B cell (primary cell): Measurements from ENCODE around the gene TARS2. TPM values are rescaled to one million over a fixed set of nuclear protein-coding genes. Genes with fewer than 3 reads are reported as not detected.

ENCODE experiments used
- ATAC-seq: fragments of 200-7000 bp; cut with Tn5 transposase; one replicate; pipeline ENCODE4 v1.10.0; 2021; ENCODE audit warnings: low read depth, mild to moderate bottlenecking, moderate number of reproducible peaks, moderate library complexity
- CTCF ChIA-PET: fragments of 350-600 bp; sonication (Branson Sonifier 250); formaldehyde crosslinking; loops from one replicate; lab custom pipeline; 2021; ENCODE audit warnings: antibody characterized with exemption, inconsistent platforms; lab: Charles Lee
- POLR2A ChIA-PET: fragments of 350-600 bp; sonication (Branson Sonifier 250); formaldehyde crosslinking; loops from one replicate; lab custom pipeline; 2021; ENCODE audit warnings: antibody characterized with exemption; lab: Charles Lee
- DNase-seq: peaks from one replicate; pipeline ENCODE4 v3.0.0; 2013
- H2AFZ ChIP-seq: 2 replicates; pipeline ENCODE4 v1.6.1; 2012; ENCODE audit warnings: mild to moderate bottlenecking, low read depth, low read length; ENCODE audit not compliant: insufficient read depth, poor library complexity, severe bottlenecking
- H3K27ac ChIP-seq, 2 donors: 1 replicate in 1 of 2; 2 replicates in 1 of 2; pipeline ENCODE4 v1.5.1; 2012 to 2013; ENCODE audit warnings: low read length in 2 of 2, mild to moderate bottlenecking in 2 of 2, moderate library complexity in 1 of 2
- H3K27me3 ChIP-seq, 4 experiments: fragments of 200-600 bp in 1 of 4; sonication (generic) in 1 of 4; replicated peaks in 1 of 4; 1 replicate in 2 of 4; 2 replicates in 2 of 4; pipeline versions ENCODE4 v1.6.1 to v1.7.0; 2013 to 2016; ENCODE audit warnings: low read length in 3 of 4, mild to moderate bottlenecking in 2 of 4, mixed read lengths in 1 of 4, moderate library complexity in 1 of 4; ENCODE audit not compliant: insufficient read depth in 4 of 4, control insufficient read depth in 3 of 4; ENCODE audit errors: control extremely low read depth in 1 of 4
- H3K36me3 ChIP-seq, 2 experiments: replicated peaks in 1 of 2; 1 replicate in 1 of 2; 2 replicates in 1 of 2; pipeline versions ENCODE4 v1.6.1 to v1.7.1; 2013; ENCODE audit warnings: low read length in 1 of 2; ENCODE audit not compliant: insufficient read depth in 2 of 2, control insufficient read depth in 1 of 2; ENCODE audit errors: control extremely low read depth in 1 of 2, extremely low read depth in 1 of 2
- H3K4me1 ChIP-seq, 2 donors: fragments of 200-600 bp in 1 of 2; sonication (generic) in 1 of 2; 1 replicate in 1 of 2; 2 replicates in 1 of 2; pipeline versions ENCODE4 v1.5.1 to v1.6.1; 2013 to 2017; ENCODE audit warnings: low read length in 2 of 2; ENCODE audit not compliant: control insufficient read depth in 2 of 2, insufficient read depth in 2 of 2
- H3K4me2 ChIP-seq: replicated peaks from 2 replicates; pipeline ENCODE3; 2012; ENCODE audit warnings: mild to moderate bottlenecking, low read depth, low read length; ENCODE audit not compliant: poor library complexity, severe bottlenecking
- H3K4me3 ChIP-seq, 5 experiments: fragments of 200-600 bp in 1 of 5; sonication (generic) in 1 of 5; 1 replicate in 3 of 5; 2 replicates in 2 of 5; pipeline versions ENCODE4 v1.5.1 to v1.7.0; 2011 to 2016; ENCODE audit warnings: low read length in 4 of 5, mild to moderate bottlenecking in 4 of 5, low read depth in 2 of 5, control low read depth in 1 of 5, moderate library complexity in 1 of 5; ENCODE audit not compliant: insufficient read depth in 1 of 5; ENCODE audit errors: control extremely low read depth in 1 of 5, extremely low read depth in 1 of 5
- H3K79me2 ChIP-seq: fragments of 200-600 bp; sonication (generic); one replicate; pipeline ENCODE4 v1.6.0; 2016; ENCODE audit warnings: low read length; ENCODE audit not compliant: control insufficient read depth, insufficient read depth
- H3K9ac ChIP-seq: fragments of 200-600 bp; sonication (generic); 2 replicates; pipeline ENCODE4 v1.6.1; 2017; ENCODE audit warnings: mild to moderate bottlenecking, low read length, moderate library complexity
- H3K9me3 ChIP-seq, 3 donors: one replicate each; pipeline versions ENCODE4 v1.6.1 to v1.7.1; 2013; ENCODE audit warnings: low read length in 2 of 3; ENCODE audit not compliant: control insufficient read depth in 2 of 3, insufficient read depth in 1 of 3; ENCODE audit errors: control extremely low read depth in 1 of 3
- H4K20me1 ChIP-seq: 2 replicates; pipeline ENCODE4 v1.6.0; 2012; ENCODE audit warnings: mild to moderate bottlenecking, low read length; ENCODE audit not compliant: insufficient read depth, control insufficient read depth, poor library complexity, severe bottlenecking
- H3K27ac Mint-ChIP-seq: one replicate; pipeline ENCODE4 v1.8.0; 2021; ENCODE audit warnings: mixed read lengths
- H3K27me3 Mint-ChIP-seq: one replicate; pipeline ENCODE4 v1.8.0; 2021; ENCODE audit warnings: mixed read lengths
- H3K4me1 Mint-ChIP-seq: one replicate; pipeline ENCODE4 v1.8.0; 2021; ENCODE audit warnings: mixed read lengths
- H3K4me3 Mint-ChIP-seq: one replicate; pipeline ENCODE4 v1.8.0; 2021; ENCODE audit warnings: mixed read lengths
- H3K9me3 Mint-ChIP-seq: one replicate; pipeline ENCODE4 v1.8.0; 2022; ENCODE audit warnings: mixed read lengths; ENCODE audit not compliant: insufficient read depth
- EZH2 ChIP-seq: IDR thresholded peaks from 2 replicates; pipeline ENCODE4 v1.6.1; 2012; ENCODE audit warnings: borderline replicate concordance, low read depth, mild to moderate bottlenecking, moderate library complexity, low read length; ENCODE audit not compliant: insufficient read depth, poor library complexity, severe bottlenecking
- WGBS: methylation state at CpG from one replicate; pipeline ENCODE4 v1.1.5; 2013; ENCODE audit warnings: missing lambda C conversion rate; ENCODE audit not compliant: insufficient coverage; 5-methylcytosine and 5-hydroxymethylcytosine counted together
- intact Hi-C: fragments of 100-400 bp; cut with micrococcal nuclease; formaldehyde crosslinking; loops from one replicate; pipeline ENCODE4 v1.10.0; 2022
- polyA plus RNA-seq: library from polyadenylated mRNA; depleted of rRNA; stranded (reverse); fragments of >200 nt; gene quantifications from 2 replicates; pipeline ENCODE4 v1.2.3, GENCODE V29; 2012
- total RNA-seq, 2 donors: library from RNA; stranded (reverse); fragments of 120-200 nt in 1 of 2; gene quantifications; 1 replicate in 1 of 2; 2 replicates in 1 of 2; pipeline versions ENCODE4 v1.2.3 to v1.2.4, GENCODE V29; 2013 to 2022
- TF ChIP-seq, protein P1 (sequence below): fragments of 200-600 bp; IDR thresholded peaks from one replicate; pipeline ENCODE4 v1.8.0; 2022; ENCODE audit warnings: antibody characterized with exemption, mild to moderate bottlenecking

The TARS2 gene
- total and polyA plus RNA-seq, 2 donors (not counting 1 experiment from before 2014, with no cell fraction given), result 42.2 to 53.6 TPM

DNA sequence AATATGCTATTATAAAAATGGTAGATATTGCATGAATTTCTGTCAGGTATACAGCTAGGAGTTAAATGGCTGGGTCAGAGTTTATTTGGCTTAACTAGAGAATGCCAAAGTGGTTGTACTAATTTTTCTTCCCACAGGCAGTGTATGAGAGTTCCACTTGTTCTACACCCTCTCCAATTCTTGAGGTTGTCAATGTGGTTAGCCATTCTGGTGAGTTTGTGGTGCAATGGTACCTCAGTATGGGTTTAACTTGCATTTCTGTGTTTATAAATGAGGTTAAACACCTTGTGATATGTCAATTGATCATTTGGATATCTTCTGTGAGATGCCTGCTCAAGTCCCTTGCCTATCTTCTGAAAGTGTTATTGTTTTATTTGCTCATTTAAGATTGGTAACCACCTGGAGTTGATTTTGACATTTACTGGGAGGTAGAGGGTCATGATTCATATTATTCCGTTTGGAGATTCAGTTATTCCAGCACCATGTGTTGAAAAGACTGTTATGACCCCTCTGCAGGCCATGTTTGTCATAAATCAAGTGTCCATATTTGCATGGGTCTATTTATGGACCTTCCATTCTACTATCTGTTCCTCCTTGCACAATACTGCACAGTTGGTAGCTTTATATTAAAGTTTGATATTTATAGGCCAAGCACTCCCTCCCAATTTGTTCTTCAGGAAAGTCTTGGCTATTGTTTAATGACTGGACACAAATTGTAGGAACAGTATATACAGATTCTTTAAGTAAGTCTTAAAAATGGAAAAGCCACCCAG, 34.2 kb downstream of the TARS2 start:
- H3K27ac Mint-ChIP-seq, result no peak overlapping the region
- H3K4me1 Mint-ChIP-seq, result peaks cover 15% of the 10 kb centered on the region
- Histone ChIP-seq H4K20me1 (no peaks in the 10 kb centered on the region), H3K4me1 (peaks cover 14% of the 10 kb centered on the region in 2 donors), H2AFZ (no peak overlapping the region), H3K27me3 (no peaks in the 10 kb centered on the region), H3K27ac (no peak overlapping the region), H3K9ac (no peak overlapping the region), H3K4me3 (no peak overlapping the region), H3K9me3 (peaks cover 0 to 4% (median 0%) of the 10 kb centered on the region in 3 donors), H3K36me3 (no peaks in the 10 kb centered on the region), H3K79me2 (no peaks in the 10 kb centered on the region), H3K4me2 (no peak overlapping the region)
- no peak overlapping the region for H3K4me3 Mint-ChIP-seq
- no CpG with 5 or more reads among the region's 1 CpG for WGBS
- CTCF ChIA-PET, result no interaction called here
- intact Hi-C loops, result no loop called here
- no peak for TF ChIP-seq EZH2
- TF ChIP-seq, protein P1, sequence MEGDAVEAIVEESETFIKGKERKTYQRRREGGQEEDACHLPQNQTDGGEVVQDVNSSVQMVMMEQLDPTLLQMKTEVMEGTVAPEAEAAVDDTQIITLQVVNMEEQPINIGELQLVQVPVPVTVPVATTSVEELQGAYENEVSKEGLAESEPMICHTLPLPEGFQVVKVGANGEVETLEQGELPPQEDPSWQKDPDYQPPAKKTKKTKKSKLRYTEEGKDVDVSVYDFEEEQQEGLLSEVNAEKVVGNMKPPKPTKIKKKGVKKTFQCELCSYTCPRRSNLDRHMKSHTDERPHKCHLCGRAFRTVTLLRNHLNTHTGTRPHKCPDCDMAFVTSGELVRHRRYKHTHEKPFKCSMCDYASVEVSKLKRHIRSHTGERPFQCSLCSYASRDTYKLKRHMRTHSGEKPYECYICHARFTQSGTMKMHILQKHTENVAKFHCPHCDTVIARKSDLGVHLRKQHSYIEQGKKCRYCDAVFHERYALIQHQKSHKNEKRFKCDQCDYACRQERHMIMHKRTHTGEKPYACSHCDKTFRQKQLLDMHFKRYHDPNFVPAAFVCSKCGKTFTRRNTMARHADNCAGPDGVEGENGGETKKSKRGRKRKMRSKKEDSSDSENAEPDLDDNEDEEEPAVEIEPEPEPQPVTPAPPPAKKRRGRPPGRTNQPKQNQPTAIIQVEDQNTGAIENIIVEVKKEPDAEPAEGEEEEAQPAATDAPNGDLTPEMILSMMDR, result no peak
- no peak for ATAC-seq
- no peaks in the 10 kb centered on the region for H3K9me3 Mint-ChIP-seq
- POLR2A ChIA-PET, result no interaction called here
- no peak for DNase-seq
- no peaks in the 10 kb centered on the region for H3K27me3 Mint-ChIP-seq

DNA sequence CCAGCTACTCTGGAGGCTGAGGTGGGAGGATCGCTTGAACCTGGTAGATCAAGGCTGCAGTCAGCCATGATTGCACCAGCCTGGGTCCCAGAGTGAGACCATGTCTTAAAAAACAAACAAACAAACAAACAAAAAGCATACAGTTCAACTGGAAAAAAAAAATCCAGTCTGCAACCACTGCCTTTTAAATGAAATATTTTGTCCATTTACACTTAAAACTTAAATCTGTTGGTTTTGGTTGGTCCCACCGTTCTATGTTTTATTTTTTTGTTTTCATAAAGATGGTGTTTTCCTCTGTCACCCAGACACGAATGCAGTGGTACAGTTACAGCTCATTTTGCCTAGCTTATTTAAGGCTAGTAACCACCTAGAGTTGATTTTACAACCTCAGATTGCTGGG, 38.1 kb downstream of the TARS2 start:
- CTCF ChIA-PET, result interaction anchor here (1.1 kb wide), 1 partner anchor 9 kb away, joined by 4 read pairs; no protein-coding TSS in a partner anchor
- Histone ChIP-seq H2AFZ (no peak overlapping the region), H3K27me3 (no peaks in the 10 kb centered on the region), H3K27ac (no peak overlapping the region), H3K36me3 (no peaks in the 10 kb centered on the region), H3K4me3 (no peak overlapping the region), H3K9ac (no peak overlapping the region), H3K4me2 (no peak overlapping the region), H3K4me1 (no peaks in the 10 kb centered on the region), H4K20me1 (no peaks in the 10 kb centered on the region), H3K79me2 (no peaks in the 10 kb centered on the region), H3K9me3 (peaks cover 0 to 4% (median 0%) of the 10 kb centered on the region in 3 donors)
- no peak overlapping the region for H3K4me3 Mint-ChIP-seq
- no peaks in the 10 kb centered on the region for H3K9me3 Mint-ChIP-seq
- no peak for ATAC-seq
- DNase-seq, result no peak
- 94% methylated on average over 2 of the region's 3 CpGs for WGBS
- POLR2A ChIA-PET, result no interaction called here
- no peaks in the 10 kb centered on the region for H3K27me3 Mint-ChIP-seq
- no peaks in the 10 kb centered on the region for H3K4me1 Mint-ChIP-seq
- intact Hi-C loops, result no loop called here
- no peak overlapping the region for H3K27ac Mint-ChIP-seq
- TF ChIP-seq, protein P1, result no peak
- no peak for TF ChIP-seq EZH2
